ENCODE data around the gene SMAGP.
A peak's percentile ranks its signal among the peaks of the same experiment; 100 is the strongest.
"Not testable (repeated sequence)": the region's sequence is repeated elsewhere in the genome, so short reads cannot be mapped to it uniquely, and the experiment has no call there.

The SMAGP gene

GRCh38 chr12:51263341-51263740 lies 6.9 kb downstream of the SMAGP start:
- no peak for DNase-seq

GRCh38 chr12:51262758-51263177 lies 7.4 kb downstream of the SMAGP start:
- DNase-seq = peak; percentile 63

GRCh38 chr12:51259600-51259999 lies 10.6 kb downstream of the SMAGP start:
- not testable (repeated sequence) for DNase-seq

GRCh38 chr12:51254536-51254935 lies 15.7 kb downstream of the SMAGP start:
- DNase-seq = no peak

- no peak for DNase-seq
Observed at GRCh38 chr12:51253276-51253675, 16.9 kb downstream of the SMAGP start.

GRCh38 chr12:51247523-51248206 lies 22.6 kb downstream of the SMAGP start:
- no peak for DNase-seq

GRCh38 chr12:51246254-51246853 lies 23.9 kb downstream of the SMAGP start:
- peak; percentile 84 for DNase-seq

GRCh38 chr12:51245476-51246253 lies 24.6 kb downstream of the SMAGP start:
- DNase-seq = no peak

GRCh38 chr12:51244269-51244668 lies 25.9 kb downstream of the SMAGP start:
- no peak for DNase-seq

GRCh38 chr12:51242876-51243275 lies 27.3 kb downstream of the SMAGP start:
- no peak for DNase-seq

- DNase-seq = no peak
Observed at GRCh38 chr12:51242120-51242519, 28.1 kb downstream of the SMAGP start.

GRCh38 chr12:51240971-51241370 lies 29.2 kb downstream of the SMAGP start:
- DNase-seq = no peak

GRCh38 chr12:51238510-51239334 lies 31.5 kb downstream of the SMAGP start, which contains the start of gene DAZAP2:
Gene DAZAP2 (plus strand): TSS chr12:51238826. CDS start chr12:51238908, 82 bp downstream.
- DNase-seq = peak; percentile 95

- no peak for DNase-seq
Observed at GRCh38 chr12:51238037-51238509, 32.1 kb downstream of the SMAGP start.

- DNase-seq = peak; percentile 32
Observed at GRCh38 chr12:51234530-51234929, 35.7 kb downstream of the SMAGP start.

- DNase-seq = no peak
Observed at GRCh38 chr12:51232642-51233041, 37.6 kb downstream of the SMAGP start.

- DNase-seq = no peak
Observed at GRCh38 chr12:51229116-51229809, 41.0 kb downstream of the SMAGP start.

- DNase-seq = no peak
Observed at GRCh38 chr12:51227962-51228361, 42.3 kb downstream of the SMAGP start.

GRCh38 chr12:51227112-51227511 lies 43.1 kb downstream of the SMAGP start:
- DNase-seq = not testable (repeated sequence)

GRCh38 chr12:51225771-51226170 lies 44.4 kb downstream of the SMAGP start:
- no peak for DNase-seq

- DNase-seq = no peak
Observed at GRCh38 chr12:51225234-51225633, 45.0 kb downstream of the SMAGP start.

- no peak for DNase-seq
Observed at GRCh38 chr12:51224625-51225024, 45.6 kb downstream of the SMAGP start.
